GM12878 (cell line): Measurements from ENCODE around the gene COL25A1. TPM values are rescaled to one million over a fixed set of nuclear protein-coding genes. Genes with fewer than 3 reads are reported as not detected.

ENCODE experiments used
- ATAC-seq: fragments of 200-7000 bp; cut with Tn5 transposase; 3 replicates; pipeline ENCODE4 v1.9.1; 2020; ENCODE audit warnings: mild to moderate bottlenecking, moderate library complexity
- BruUV-seq: library from RNA; stranded (reverse); fragments of 400-500 nt; replicated peaks from 2 replicates; lab custom pipeline; 2021; lab: Mats Ljungman, UMichigan
- CTCF ChIA-PET: fragments of 300-600 bp; sonication (Branson Sonifier 250); formaldehyde crosslinking; extraction: SDS; loops from one replicate; lab custom pipeline; 2021; ENCODE audit warnings: inconsistent platforms; lab: Yijun Ruan, JAX
- POLR2A ChIA-PET: fragments of 350-600 bp; formaldehyde crosslinking; extraction: SDS; loops from one replicate; lab custom pipeline; 2021; ENCODE audit warnings: inconsistent platforms; lab: Charles Lee
- RAD21 ChIA-PET: fragments of 300-600 bp; sonication (Branson Sonifier 250); formaldehyde crosslinking; loops from one replicate; lab custom pipeline; 2023; ENCODE audit warnings: antibody characterized with exemption; ENCODE audit not compliant: unreplicated experiment; lab: Charles Lee
- SMC1A ChIA-PET: fragments of 300-600 bp; sonication (Branson Sonifier 250); formaldehyde crosslinking; loops from one replicate; lab custom pipeline; 2023; ENCODE audit not compliant: unreplicated experiment, uncharacterized antibody; lab: Charles Lee
- DNase-seq: peaks from one replicate; pipeline ENCODE4 v3.0.0-alpha.2; 2011; ENCODE audit warnings: low read depth, low spot score
- FAIRE-seq: peaks from 3 replicates; lab custom pipeline; 2011; peaks lifted over from hg19 to GRCh38; lab: Jason Lieb, UNC
- H2AFZ ChIP-seq: 2 replicates; pipeline ENCODE4 v1.6.0; 2011; ENCODE audit warnings: low read depth, low read length, control low read depth; ENCODE audit not compliant: control insufficient read depth
- H3K27ac ChIP-seq: 2 replicates; pipeline ENCODE4 v1.5.1; 2011; ENCODE audit warnings: control low read depth; ENCODE audit not compliant: control insufficient read depth, insufficient read depth
- H3K27me3 ChIP-seq, 2 experiments: replicated peaks in 1 of 2; 2 replicates each; pipeline versions ENCODE4 v1.6.0 to v1.6.1; 2011; ENCODE audit warnings: low read length in 1 of 2; ENCODE audit not compliant: control insufficient read depth in 2 of 2, insufficient read depth in 2 of 2
- H3K36me3 ChIP-seq, 2 experiments: 2 replicates each; pipeline ENCODE4 v1.5.1; 2011; ENCODE audit warnings: low read length in 1 of 2; ENCODE audit not compliant: control insufficient read depth in 2 of 2, insufficient read depth in 2 of 2
- H3K4me1 ChIP-seq: 2 replicates; pipeline ENCODE4 v1.6.1; 2011; ENCODE audit warnings: mild to moderate bottlenecking, low read length, moderate library complexity, mixed read lengths; ENCODE audit not compliant: control insufficient read depth, insufficient read depth
- H3K4me2 ChIP-seq: 2 replicates; pipeline ENCODE4 v1.6.0; 2011; ENCODE audit warnings: control low read depth; ENCODE audit not compliant: control insufficient read depth, insufficient read depth
- H3K4me3 ChIP-seq: fragments of 200-600 bp; sonication (generic); 2 replicates; pipeline ENCODE4 v1.5.1; 2016
- H3K79me2 ChIP-seq: 2 replicates; pipeline ENCODE4 v1.6.0; 2011; ENCODE audit warnings: low read length; ENCODE audit not compliant: control insufficient read depth, insufficient read depth
- H3K9ac ChIP-seq: 2 replicates; pipeline ENCODE4 v1.8.0; 2011; ENCODE audit warnings: low read length, control low read depth, mixed read lengths; ENCODE audit not compliant: control insufficient read depth, insufficient read depth
- H3K9me3 ChIP-seq: replicated peaks from 3 replicates; pipeline ENCODE4 v1.5.1; 2011; ENCODE audit warnings: mild to moderate bottlenecking, low read length; ENCODE audit not compliant: control insufficient read depth, insufficient read depth
- H4K20me1 ChIP-seq: 2 replicates; pipeline ENCODE4 v1.6.0; 2011; ENCODE audit not compliant: control insufficient read depth, insufficient read depth
- MEF2B ChIP-seq: fragments of 450-650 bp; IDR thresholded peaks from 2 replicates; pipeline ENCODE4 v1.6.1; 2018; ENCODE audit warnings: mild to moderate bottlenecking, moderate library complexity; ENCODE audit not compliant: partially characterized antibody, poor library complexity, severe bottlenecking
- NBN ChIP-seq: fragments of 450-650 bp; IDR thresholded peaks from 2 replicates; pipeline ENCODE4 v1.6.1; 2016
- NFIC ChIP-seq: IDR thresholded peaks from 2 replicates; pipeline ENCODE4 v1.6.1; 2012; ENCODE audit warnings: low read depth, mild to moderate bottlenecking, inconsistent platforms, low read length, moderate library complexity
- RAD51 ChIP-seq: fragments of 450-650 bp; IDR thresholded peaks from 2 replicates; pipeline ENCODE4 v1.6.1; 2016; ENCODE audit warnings: moderate library complexity, mild to moderate bottlenecking, inconsistent platforms
- RB1 ChIP-seq: fragments of 450-650 bp; formaldehyde crosslinking; IDR thresholded peaks from 2 replicates; pipeline ENCODE4 v1.6.1; 2017; ENCODE audit warnings: mild to moderate bottlenecking, borderline replicate concordance
- RELA ChIP-seq: fragments of 450-650 bp; IDR thresholded peaks from 2 replicates; pipeline ENCODE4 v1.8.0; 2014; ENCODE audit warnings: borderline replicate concordance; ENCODE audit not compliant: partially characterized antibody
- REST ChIP-seq: IDR thresholded peaks from 2 replicates; pipeline ENCODE4 v1.6.1; 2012; ENCODE audit warnings: mild to moderate bottlenecking, low read depth, low read length
- STAT3 ChIP-seq: IDR thresholded peaks from 2 replicates; pipeline ENCODE4 v1.6.1; 2011; ENCODE audit warnings: low read depth, low read length, improper control_type of control experiment
- TCF3 ChIP-seq: IDR thresholded peaks from 2 replicates; pipeline ENCODE4 v1.6.1; 2012; ENCODE audit warnings: low read depth, mild to moderate bottlenecking, low read length, borderline replicate concordance; ENCODE audit not compliant: insufficient read depth
- WGBS: methylation state at CpG from one replicate; pipeline ENCODE4 v1.1.6; 2016; ENCODE audit warnings: low lambda C conversion rate; ENCODE audit not compliant: insufficient replicate concordance, insufficient coverage; ENCODE audit errors: missing lambda C conversion rate; 5-methylcytosine and 5-hydroxymethylcytosine counted together
- in situ Hi-C: fragments of 300-500 bp; cut with MboI; formaldehyde crosslinking; loops from 9 replicates; pipeline ENCODE4 v1.14.3; 2018; ENCODE audit warnings: mixed read lengths
- intact Hi-C: fragments of 100-400 bp; cut with micrococcal nuclease; formaldehyde crosslinking; loops from one replicate; pipeline ENCODE4 v1.14.2; 2022; ENCODE audit not compliant: unreplicated experiment
- polyA plus RNA-seq, 11 experiments: library from polyadenylated mRNA; depleted of rRNA in 4 of 11; unstranded in 6 of 11; stranded (reverse) in 5 of 11; fragments of >200 nt; fragmentation: Nextera tagmentation in 4 of 11; fragmentation: Illumina TruSeq in 1 of 11; extraction: Ambion mirVana in 4 of 11; extraction: Trizol in 1 of 11; gene quantifications; 1 replicate in 1 of 11; 2 replicates in 10 of 11; pipeline versions ENCODE4 v1.2.1 to v1.2.3, GENCODE V29; 2011 to 2016; ENCODE audit warnings: inconsistent platforms in 2 of 11, missing spikeins in 2 of 11, low read depth in 1 of 11
- total RNA-seq, 4 experiments: library from RNA; depleted of rRNA in 3 of 4; stranded (reverse); fragments of >200 nt in 3 of 4; fragmentation: Illumina TruSeq in 1 of 4; extraction: Trizol in 1 of 4; gene quantifications; 2 replicates each; pipeline versions ENCODE4 v1.2.1 to v1.2.3, GENCODE V29; 2013 to 2021
- TF ChIP-seq, protein P1 (sequence below): fragments of 450-650 bp; IDR thresholded peaks from 2 replicates; pipeline ENCODE4 v1.6.1; 2017; ENCODE audit warnings: mild to moderate bottlenecking
- TF ChIP-seq, protein P2 (sequence below): fragments of 450-650 bp; IDR thresholded peaks from 2 replicates; pipeline ENCODE4 v1.6.1; 2018; ENCODE audit warnings: mild to moderate bottlenecking, low read depth, moderate library complexity; ENCODE audit not compliant: partially characterized antibody
- TF ChIP-seq, protein P3 (sequence below): fragments of 450-650 bp; IDR thresholded peaks from 2 replicates; pipeline ENCODE4 v1.6.1; 2017; ENCODE audit warnings: borderline replicate concordance

Gene COL25A1
- total and polyA plus RNA-seq, 10 of the 15 experiments (the other 5 are each of a cell fraction or from before 2014, with no cell fraction given), result 0.01 to 0.26 (median 0.12) TPM; not detected in 6

- TF ChIP-seq REST, result no peak
- no peak for TF ChIP-seq RAD51
These were observed 146.1 kb downstream of the COL25A1 start (continued) for GRCh38 chr4:109156356-109156755.

- no peak for FAIRE-seq
- no peaks in the 10 kb centered on the region for H3K9me3 ChIP-seq
- no peaks in the 10 kb centered on the region for H3K4me1 ChIP-seq
- ChIA-PET SMC1A (interaction anchor here (1.0 to 2.8 kb wide), 8 partner anchors 10 to 143 kb away, joined by 3 to 14 read pairs (median 4); no protein-coding TSS in a partner anchor), RAD21 (interaction anchor here (0.6 to 3.5 kb wide), 2 partner anchors 104 to 138 kb away, joined by 3 to 12 read pairs; no protein-coding TSS in a partner anchor), CTCF (interaction anchor here (1.3 to 1.6 kb wide), 2 partner anchors 10 to 143 kb away, joined by 3 to 6 read pairs; no protein-coding TSS in a partner anchor), POLR2A (no interaction called here)
- H3K79me2 ChIP-seq, result no peaks in the 10 kb centered on the region
- WGBS, result 24% methylated on average over 4 of the region's 4 CpGs
- ATAC-seq, result peak; percentile 33; the same call in 1 of the 3 replicates
- no peak overlapping the region for H3K27ac ChIP-seq
- in situ Hi-C loops, result no loop called here
- H3K4me3 ChIP-seq, result no peak overlapping the region
- intact Hi-C loops, result no loop called here
- BruUV-seq, result no TSS peak
- no peak overlapping the region for H2AFZ ChIP-seq
- no peaks in the 10 kb centered on the region for H4K20me1 ChIP-seq
- DNase-seq, result no peak
- no peak overlapping the region for H3K9ac ChIP-seq
- no peaks in the 10 kb centered on the region for H3K36me3 ChIP-seq
- H3K27me3 ChIP-seq, result no peaks in the 10 kb centered on the region; a peak in 1 of 4 replicates
- H3K4me2 ChIP-seq, result no peak overlapping the region
- TF ChIP-seq STAT3 (no peak), RELA (no peak), NFIC (no peak), NBN (no peak), TCF3 (no peak), RB1 (no peak), MEF2B (no peak)
- TF ChIP-seq, protein P1, sequence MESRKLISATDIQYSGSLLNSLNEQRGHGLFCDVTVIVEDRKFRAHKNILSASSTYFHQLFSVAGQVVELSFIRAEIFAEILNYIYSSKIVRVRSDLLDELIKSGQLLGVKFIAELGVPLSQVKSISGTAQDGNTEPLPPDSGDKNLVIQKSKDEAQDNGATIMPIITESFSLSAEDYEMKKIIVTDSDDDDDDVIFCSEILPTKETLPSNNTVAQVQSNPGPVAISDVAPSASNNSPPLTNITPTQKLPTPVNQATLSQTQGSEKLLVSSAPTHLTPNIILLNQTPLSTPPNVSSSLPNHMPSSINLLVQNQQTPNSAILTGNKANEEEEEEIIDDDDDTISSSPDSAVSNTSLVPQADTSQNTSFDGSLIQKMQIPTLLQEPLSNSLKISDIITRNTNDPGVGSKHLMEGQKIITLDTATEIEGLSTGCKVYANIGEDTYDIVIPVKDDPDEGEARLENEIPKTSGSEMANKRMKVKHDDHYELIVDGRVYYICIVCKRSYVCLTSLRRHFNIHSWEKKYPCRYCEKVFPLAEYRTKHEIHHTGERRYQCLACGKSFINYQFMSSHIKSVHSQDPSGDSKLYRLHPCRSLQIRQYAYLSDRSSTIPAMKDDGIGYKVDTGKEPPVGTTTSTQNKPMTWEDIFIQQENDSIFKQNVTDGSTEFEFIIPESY, result no peak
- TF ChIP-seq, protein P2, sequence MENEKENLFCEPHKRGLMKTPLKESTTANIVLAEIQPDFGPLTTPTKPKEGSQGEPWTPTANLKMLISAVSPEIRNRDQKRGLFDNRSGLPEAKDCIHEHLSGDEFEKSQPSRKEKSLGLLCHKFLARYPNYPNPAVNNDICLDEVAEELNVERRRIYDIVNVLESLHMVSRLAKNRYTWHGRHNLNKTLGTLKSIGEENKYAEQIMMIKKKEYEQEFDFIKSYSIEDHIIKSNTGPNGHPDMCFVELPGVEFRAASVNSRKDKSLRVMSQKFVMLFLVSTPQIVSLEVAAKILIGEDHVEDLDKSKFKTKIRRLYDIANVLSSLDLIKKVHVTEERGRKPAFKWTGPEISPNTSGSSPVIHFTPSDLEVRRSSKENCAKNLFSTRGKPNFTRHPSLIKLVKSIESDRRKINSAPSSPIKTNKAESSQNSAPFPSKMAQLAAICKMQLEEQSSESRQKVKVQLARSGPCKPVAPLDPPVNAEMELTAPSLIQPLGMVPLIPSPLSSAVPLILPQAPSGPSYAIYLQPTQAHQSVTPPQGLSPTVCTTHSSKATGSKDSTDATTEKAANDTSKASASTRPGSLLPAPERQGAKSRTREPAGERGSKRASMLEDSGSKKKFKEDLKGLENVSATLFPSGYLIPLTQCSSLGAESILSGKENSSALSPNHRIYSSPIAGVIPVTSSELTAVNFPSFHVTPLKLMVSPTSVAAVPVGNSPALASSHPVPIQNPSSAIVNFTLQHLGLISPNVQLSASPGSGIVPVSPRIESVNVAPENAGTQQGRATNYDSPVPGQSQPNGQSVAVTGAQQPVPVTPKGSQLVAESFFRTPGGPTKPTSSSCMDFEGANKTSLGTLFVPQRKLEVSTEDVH, result no peak
- TF ChIP-seq, protein P3, sequence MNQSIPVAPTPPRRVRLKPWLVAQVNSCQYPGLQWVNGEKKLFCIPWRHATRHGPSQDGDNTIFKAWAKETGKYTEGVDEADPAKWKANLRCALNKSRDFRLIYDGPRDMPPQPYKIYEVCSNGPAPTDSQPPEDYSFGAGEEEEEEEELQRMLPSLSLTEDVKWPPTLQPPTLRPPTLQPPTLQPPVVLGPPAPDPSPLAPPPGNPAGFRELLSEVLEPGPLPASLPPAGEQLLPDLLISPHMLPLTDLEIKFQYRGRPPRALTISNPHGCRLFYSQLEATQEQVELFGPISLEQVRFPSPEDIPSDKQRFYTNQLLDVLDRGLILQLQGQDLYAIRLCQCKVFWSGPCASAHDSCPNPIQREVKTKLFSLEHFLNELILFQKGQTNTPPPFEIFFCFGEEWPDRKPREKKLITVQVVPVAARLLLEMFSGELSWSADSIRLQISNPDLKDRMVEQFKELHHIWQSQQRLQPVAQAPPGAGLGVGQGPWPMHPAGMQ, result no peak
These were observed 146.7 kb downstream of the COL25A1 start for GRCh38 chr4:109155682-109156283.
